ENCODE data around the gene STAC2.

The STAC2 gene

DNA sequence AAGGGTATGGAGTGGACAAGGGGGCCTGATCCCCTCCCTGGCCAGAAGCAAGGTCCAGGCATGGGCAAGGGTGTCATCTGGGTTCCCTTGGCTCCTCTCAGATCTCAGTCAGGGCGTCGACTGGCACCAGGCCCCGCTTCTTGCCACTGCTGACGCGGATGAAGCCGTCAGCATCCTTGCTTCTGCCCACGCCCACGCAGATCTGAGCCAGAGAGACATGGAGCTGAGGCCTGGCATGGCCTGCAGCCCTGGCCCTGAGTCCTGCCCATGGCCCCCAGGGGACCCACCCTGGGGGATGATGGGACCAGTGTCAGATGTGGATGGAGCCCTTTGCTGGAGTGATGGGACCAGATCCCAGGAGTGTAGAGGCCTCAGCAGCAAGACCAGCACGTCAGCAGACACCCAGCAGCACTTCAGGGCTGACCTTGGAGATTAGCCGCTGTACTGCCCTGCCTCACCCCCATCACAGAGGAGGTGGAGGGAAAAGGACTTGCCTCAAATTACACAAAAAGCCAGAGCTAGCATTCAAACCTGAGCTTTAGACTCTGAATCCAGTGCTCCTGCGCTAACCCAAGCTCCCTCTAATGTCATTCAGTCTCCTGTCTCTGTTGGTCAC lies 13.4 kb downstream of the STAC2 start:
- TF ChIP-seq Cebpa-rat (IDR thresholded peaks at IDR 0.05), result no peak
- Histone ChIP-seq H3K4me2 (0 out of 2 replicates have a peak overlapping the region, but pooled peaks have one; percentile 14), H3K27ac (no peak overlapping the region), H3K9ac (no peak overlapping the region), H3K9me3 (no peaks in the 10 kb centered on the region), H3K4me3 (no peak overlapping the region), H3K27me3 (no peaks in the 10 kb centered on the region), H4K20me1 (no peaks in the 10 kb centered on the region), H3K36me3 (no peaks in the 10 kb centered on the region), H3K4me1 (peaks cover 44% of the 10 kb centered on the region)

DNA sequence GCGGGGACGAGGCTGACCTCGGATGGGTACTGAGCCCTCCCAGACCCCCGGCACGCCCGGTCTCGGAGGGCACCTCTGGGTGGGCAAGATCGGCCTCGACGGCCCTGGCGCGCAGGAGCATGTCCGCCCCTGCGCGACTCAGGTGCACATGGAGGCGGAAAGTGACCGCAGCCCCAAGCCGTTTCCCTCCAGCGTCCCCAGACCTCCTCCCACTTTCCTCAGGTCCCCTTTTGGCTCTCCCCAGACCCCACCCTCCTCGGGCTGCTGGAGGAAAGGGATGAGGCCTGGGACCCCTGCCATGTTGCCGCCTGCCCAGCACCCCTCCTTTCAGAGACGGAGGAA lies 15.7 kb downstream of the STAC2 start:
- no peak for TF ChIP-seq Cebpa-rat (IDR thresholded peaks at IDR 0.05)

DNA sequence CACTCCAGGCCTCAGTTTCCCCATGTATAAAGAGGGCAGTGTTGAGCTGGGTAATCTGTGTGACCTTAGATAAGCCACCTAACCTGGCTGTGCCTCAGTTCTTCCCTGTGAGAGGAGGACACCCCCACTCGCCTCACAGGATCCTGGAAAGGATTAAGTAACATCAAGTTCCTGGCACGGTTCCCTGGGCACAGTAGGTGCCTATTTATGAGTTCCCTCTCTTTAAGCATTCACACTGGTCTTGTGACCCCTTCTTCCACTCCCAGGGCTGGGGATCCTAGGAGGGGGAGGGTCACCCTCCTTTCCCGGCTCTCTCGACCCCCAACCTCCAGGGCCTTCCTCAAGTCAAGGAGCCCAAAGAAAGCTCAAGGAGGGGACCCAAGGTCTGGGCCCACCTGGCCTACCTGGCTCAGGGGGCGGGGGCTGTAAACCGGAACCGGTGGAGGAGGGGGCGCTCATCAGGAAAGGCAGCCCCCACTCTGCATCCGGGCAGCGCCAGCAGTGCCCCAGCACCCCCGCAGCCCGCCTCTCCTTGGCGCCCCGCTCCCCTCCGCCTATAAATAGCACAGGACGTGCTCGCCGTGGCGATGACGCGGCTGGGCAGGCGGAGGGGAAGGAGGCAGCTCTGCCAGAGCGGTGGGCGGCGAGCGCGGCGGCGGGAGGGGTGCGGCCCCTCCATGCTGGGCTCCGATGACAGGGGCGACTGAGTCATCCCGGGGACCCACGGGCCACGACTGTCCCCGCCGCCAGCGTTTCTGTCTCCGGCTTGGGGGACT lies 16.2 kb downstream of the STAC2 start:
- Histone ChIP-seq H3K27me3 (no peaks in the 10 kb centered on the region), H4K20me1 (peaks cover 14% of the 10 kb centered on the region), H3K4me3 (peak overlapping the region; percentile 65), H3K27ac (peak overlapping the region; percentile 92), H3K36me3 (peaks cover 17% of the 10 kb centered on the region), H3K4me2 (peak overlapping the region; percentile 100), H3K4me1 (peaks cover 57% of the 10 kb centered on the region), H3K9me3 (no peaks in the 10 kb centered on the region), H3K9ac (peak overlapping the region; percentile 80)
- TF ChIP-seq Cebpa-rat (IDR thresholded peaks at IDR 0.05), result no peak

More for the DNA sequence above, 15.7 kb downstream of the STAC2 start:
- peaks cover 57% of the 10 kb centered on the region for H3K4me1 ChIP-seq
- H4K20me1 ChIP-seq, result peaks cover 8% of the 10 kb centered on the region
- peak overlapping the region; percentile 92 for H3K27ac ChIP-seq
- no peaks in the 10 kb centered on the region for H3K9me3 ChIP-seq
- H3K4me3 ChIP-seq, result peak overlapping the region; percentile 65
- H3K9ac ChIP-seq, result peak overlapping the region; percentile 80
- peaks cover 12% of the 10 kb centered on the region for H3K36me3 ChIP-seq
- H3K27me3 ChIP-seq, result no peaks in the 10 kb centered on the region
- H3K4me2 ChIP-seq, result peak overlapping the region; percentile 100

DNA sequence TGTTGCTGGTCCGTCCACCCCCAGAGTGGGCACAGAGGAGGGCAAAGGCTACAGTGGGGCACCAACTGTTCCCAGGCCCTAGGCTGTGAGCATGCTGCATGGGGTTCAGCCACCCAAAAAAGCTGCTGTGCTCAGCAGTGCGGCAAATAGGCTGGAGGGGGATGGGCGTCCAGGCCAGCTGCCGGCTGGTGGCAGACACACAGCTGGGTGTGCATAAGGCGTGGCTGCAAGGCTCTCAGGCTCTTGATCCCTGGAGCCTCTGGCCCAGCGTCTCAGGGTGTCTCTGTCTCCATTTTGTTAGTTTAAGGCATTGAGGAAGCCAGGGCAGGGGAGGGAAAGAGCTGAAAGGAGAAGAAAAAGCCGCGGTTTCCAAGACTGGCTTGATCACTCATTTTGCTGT lies 16.9 kb downstream of the STAC2 start:
- Histone ChIP-seq H3K4me2 (peak overlapping the region; percentile 100), H3K4me1 (peaks cover 62% of the 10 kb centered on the region), H3K27ac (peak overlapping the region; percentile 92), H3K36me3 (peaks cover 23% of the 10 kb centered on the region), H3K27me3 (no peaks in the 10 kb centered on the region), H4K20me1 (peaks cover 20% of the 10 kb centered on the region), H3K9ac (peak overlapping the region; percentile 80), H3K9me3 (no peaks in the 10 kb centered on the region), H3K4me3 (peak overlapping the region; percentile 65)
- no peak for TF ChIP-seq Cebpa-rat (IDR thresholded peaks at IDR 0.05)

DNA sequence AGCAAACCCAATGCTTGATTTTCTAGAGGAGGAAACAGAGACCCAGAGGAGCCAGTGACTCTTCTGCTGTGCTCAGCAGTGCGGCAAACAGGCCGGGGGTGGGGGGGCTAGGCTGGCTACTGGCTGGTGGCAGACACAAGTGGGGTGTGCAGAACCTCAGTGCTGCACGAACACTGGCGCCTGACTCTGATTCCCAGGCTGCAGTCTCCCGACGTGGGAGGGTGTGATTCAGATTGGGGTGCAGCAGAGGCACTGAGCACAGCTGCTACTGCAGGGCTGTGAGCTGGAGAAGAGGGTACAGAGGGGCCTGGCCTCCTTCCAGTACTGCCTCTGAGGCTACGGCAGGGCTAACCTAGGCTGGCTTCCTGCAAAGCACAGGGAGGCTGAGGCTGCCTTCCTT lies 17.6 kb downstream of the STAC2 start:
- Histone ChIP-seq H3K4me3 (peak overlapping the region; percentile 44), H3K27ac (peak overlapping the region; percentile 92), H3K9ac (peak overlapping the region; percentile 65), H4K20me1 (peaks cover 28% of the 10 kb centered on the region), H3K9me3 (no peaks in the 10 kb centered on the region), H3K36me3 (peaks cover 31% of the 10 kb centered on the region), H3K27me3 (no peaks in the 10 kb centered on the region), H3K4me2 (peak overlapping the region; percentile 100), H3K4me1 (peaks cover 70% of the 10 kb centered on the region)
- no peak for TF ChIP-seq Cebpa-rat (IDR thresholded peaks at IDR 0.05)

DNA sequence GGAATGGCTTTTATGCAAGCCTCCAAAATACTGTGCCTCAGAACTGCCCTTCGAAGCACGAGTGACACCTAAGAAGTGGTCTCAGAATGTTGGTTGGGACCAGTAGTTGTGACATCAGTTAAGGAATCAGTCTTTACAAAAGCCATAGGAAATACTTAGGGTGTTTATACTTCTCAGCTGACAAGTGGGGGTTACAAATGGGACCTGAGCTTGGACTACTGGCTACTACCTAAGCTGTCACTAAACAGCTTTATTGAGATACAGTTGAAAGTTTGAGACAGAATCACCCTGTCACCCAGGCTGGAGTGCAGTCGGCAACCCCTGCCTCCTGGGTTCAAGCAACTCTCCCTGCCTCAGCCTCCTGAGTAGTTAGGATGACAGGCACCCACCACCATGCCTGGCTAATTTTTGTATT lies 20.6 kb downstream of the STAC2 start:
- TF ChIP-seq Cebpa-rat (IDR thresholded peaks at IDR 0.05), result no peak
- Histone ChIP-seq H3K27ac (no peak overlapping the region), H4K20me1 (peaks cover 50% of the 10 kb centered on the region), H3K27me3 (no peaks in the 10 kb centered on the region), H3K9me3 (no peaks in the 10 kb centered on the region), H3K9ac (no peak overlapping the region), H3K4me2 (no peak overlapping the region), H3K4me1 (peaks cover 76% of the 10 kb centered on the region), H3K4me3 (no peak overlapping the region), H3K36me3 (peaks cover 54% of the 10 kb centered on the region)

DNA sequence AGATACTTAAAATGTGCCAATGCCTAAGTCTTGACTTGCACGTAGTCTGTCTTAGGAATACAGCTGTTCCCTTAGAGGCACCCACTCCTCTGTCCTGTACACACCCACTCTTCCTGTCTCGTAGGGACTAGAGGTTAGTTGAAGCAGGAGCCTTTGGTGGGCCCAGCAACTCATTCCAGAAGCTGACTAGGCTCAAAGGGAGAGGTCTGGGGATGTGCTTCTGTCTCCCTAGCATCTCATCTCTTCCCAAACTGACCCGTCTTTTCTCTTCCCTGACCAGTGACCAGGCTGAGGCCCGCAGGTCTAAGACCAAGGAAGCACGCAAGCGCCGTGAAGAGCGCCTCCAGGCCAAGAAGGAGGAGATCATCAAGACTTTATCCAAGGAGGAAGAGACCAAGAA lies 21.5 kb downstream of the STAC2 start:
- H3K9me3 ChIP-seq, result no peaks in the 10 kb centered on the region
- H3K4me3 ChIP-seq, result no peak overlapping the region
- peaks cover 50% of the 10 kb centered on the region for H4K20me1 ChIP-seq
- no peak overlapping the region for H3K4me2 ChIP-seq
- H3K27me3 ChIP-seq, result no peaks in the 10 kb centered on the region
- no peak overlapping the region for H3K27ac ChIP-seq
- H3K4me1 ChIP-seq, result peaks cover 71% of the 10 kb centered on the region
- peak overlapping the region; percentile 38; the same call in 1 of the 2 replicates for H3K9ac ChIP-seq
- TF ChIP-seq Cebpa-rat (IDR thresholded peaks at IDR 0.05), result no peak
- peaks cover 54% of the 10 kb centered on the region for H3K36me3 ChIP-seq

DNA sequence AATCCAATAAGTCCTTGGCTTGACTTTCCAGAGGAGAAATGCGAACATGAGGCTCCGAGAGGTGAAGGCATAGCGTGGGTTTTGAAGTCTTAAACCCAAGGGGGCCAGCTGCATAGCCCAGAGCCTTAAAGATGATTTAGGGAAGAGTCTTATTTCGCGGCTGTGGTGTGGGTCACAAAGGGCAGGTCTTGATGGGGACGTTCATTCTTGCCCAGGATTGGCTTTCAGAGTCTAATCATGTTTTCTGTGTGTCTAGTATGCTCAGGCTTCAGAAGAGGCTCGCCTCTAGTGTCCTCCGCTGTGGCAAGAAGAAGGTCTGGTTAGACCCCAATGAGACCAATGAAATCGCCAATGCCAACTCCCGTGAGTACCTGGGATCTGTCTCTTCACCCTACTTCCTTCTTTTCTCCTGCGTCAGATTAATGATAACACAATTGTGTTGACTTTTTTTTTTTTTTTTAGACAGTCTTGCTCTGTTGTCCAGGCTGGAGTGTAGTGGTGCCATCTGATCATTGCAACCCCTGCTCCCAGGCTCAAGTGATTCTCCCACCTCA lies 24.7 kb downstream of the STAC2 start:
- Histone ChIP-seq H3K27me3 (no peaks in the 10 kb centered on the region), H4K20me1 (peaks cover 48% of the 10 kb centered on the region), H3K9me3 (no peaks in the 10 kb centered on the region), H3K36me3 (peaks cover 50% of the 10 kb centered on the region), H3K4me1 (peaks cover 60% of the 10 kb centered on the region), H3K27ac (peak overlapping the region; percentile 100), H3K4me2 (peak overlapping the region; percentile 98), H3K9ac (peak overlapping the region; percentile 99), H3K4me3 (peak overlapping the region; percentile 94)
- TF ChIP-seq Cebpa-rat (IDR thresholded peaks at IDR 0.05), result no peak

DNA sequence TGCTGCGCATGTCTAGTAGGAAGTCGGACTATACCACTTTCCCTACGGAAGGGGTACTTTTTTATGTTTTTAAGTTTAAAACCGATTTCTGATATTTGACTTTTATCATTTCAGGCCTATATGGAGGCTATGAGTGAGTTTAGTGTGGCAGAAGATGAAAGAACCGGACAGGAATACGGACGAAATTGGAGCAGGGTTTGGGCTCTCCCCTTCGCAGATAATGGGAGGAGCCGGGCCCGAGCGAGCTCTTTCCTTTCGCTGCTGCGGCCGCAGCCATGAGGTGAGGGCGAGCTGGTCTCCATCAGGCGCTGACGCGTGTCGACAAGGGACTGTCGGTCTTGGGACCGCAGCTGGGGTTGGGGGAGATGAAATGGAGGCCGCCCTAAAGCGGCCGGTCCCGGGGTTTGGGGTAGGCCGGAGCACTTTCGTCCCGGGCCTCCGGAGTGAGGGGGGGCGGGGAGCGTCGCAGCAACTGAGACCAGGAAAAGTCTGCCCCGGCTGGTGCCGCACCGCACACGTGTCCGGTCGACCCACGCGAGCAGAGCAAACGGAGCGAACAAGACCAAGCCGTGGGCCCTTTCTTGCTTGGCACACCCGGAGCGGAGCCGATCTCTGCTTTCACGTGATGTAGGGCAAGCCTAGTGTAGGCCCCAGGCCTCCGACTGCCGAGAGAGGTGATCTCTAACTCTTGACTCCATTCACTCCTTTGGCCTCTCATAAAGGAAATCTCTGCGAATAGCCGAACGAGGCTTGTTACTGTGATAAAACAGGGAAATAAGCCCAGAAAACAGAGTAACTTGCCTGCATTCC lies 25.5 kb downstream of the STAC2 start, which contains the start of gene RPL19:
Gene RPL19, plus strand, starts transcription at position 214 of the 810 bp plus-strand sequence. Its CDS starts 62 bp downstream, at position 276.
- H3K4me1 ChIP-seq, result peaks cover 67% of the 10 kb centered on the region
- no peaks in the 10 kb centered on the region for H3K27me3 ChIP-seq
- peak within 1 kb of the TSS; percentile 99 for H3K9ac ChIP-seq
- H3K4me3 ChIP-seq, result peak within 1 kb of the TSS; percentile 94
- no peaks in the 10 kb centered on the region for H3K9me3 ChIP-seq
- H3K36me3 ChIP-seq, result peaks cover 44% of the 10 kb centered on the region
- peaks cover 56% of the 10 kb centered on the region for H4K20me1 ChIP-seq
- H3K27ac ChIP-seq, result peak within 1 kb of the TSS; percentile 100
- peak within 1 kb of the TSS; percentile 98 for H3K4me2 ChIP-seq
- TF ChIP-seq Cebpa-rat (IDR thresholded peaks at IDR 0.05), result no peak

All from BLaER1 (cell line).